HG03439 (cell line): Measurements from ENCODE around the gene PFKFB4.
A peak's percentile ranks its signal among the peaks of the same experiment; 100 is the strongest.

Experiments
- ATAC-seq: cut with Tn5 transposase; IDR thresholded peaks from one replicate; pipeline ENCODE4 v1.9.1; 2021; ENCODE audit warnings: mild to moderate bottlenecking, moderate library complexity; ENCODE audit not compliant: unreplicated experiment

PFKFB4 gene

DNA sequence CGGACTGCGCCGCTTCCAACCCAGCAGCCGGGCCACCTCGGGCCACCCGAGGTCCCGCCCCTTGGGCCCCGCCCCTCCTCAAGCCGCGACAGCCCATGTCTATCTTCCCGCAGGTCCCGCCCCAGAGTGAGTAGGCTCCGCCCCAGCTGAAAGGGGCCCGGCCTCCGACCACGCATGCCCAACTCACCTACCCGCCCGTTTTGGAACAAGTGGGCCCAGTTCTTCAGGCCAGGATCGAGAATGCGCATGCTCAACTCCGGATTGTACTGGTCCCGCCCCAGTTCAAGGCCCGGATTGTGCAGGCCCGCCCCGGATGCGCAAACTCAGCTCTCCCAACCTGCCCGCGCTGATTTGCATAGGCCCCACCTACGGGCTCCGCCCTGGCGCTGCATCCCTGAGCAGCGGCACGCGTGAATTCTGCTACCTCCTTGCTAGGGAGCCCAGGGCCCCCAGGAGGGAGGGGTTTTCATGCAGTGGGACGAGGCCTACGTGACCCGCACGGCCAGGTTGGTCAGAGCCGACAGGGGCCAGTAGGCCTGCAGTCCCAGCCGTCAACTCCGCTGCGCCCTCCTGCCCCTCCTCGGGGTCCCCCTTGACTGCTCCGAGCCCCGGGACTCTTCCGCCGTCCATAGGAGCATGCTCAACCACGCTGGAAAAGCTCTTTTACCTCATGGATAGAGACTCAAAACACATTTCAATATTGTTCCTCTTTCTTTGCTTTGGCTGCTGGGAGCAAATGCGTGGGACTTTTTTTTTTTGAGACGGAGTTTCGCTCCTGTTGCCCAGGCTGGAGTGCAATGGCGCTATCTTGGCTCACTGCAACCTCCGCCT lies at the start of gene PFKFB4:
TSS of gene PFKFB4 (minus strand) at position 8 of the 831 bp plus-strand sequence. CDS start 26 bp downstream, outside the sequence.
- ATAC-seq = peak; percentile 83

DNA sequence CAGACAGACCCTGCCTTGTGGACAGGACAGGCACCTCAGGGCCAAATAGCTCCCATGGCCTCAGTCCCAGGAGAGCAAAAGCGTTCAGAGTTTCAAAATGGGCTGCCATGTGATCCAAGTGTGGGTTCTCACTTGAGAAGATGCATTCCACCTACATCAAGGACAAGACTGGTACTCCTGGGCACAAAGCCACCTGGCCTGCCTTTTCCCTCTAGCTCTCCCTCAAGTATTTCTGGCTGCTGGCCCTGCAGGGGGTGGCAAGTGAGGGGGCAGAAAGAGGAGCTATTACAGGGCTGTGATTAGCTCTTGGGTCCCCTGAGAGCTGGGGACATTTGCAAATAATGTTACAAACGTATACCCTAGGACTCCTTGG lies 45.0 kb upstream of the PFKFB4 start:
- ATAC-seq = no peak

GRCh38 chr3:48600711-48601621 lies 44.4 kb upstream of the PFKFB4 start:
- ATAC-seq = no peak

DNA sequence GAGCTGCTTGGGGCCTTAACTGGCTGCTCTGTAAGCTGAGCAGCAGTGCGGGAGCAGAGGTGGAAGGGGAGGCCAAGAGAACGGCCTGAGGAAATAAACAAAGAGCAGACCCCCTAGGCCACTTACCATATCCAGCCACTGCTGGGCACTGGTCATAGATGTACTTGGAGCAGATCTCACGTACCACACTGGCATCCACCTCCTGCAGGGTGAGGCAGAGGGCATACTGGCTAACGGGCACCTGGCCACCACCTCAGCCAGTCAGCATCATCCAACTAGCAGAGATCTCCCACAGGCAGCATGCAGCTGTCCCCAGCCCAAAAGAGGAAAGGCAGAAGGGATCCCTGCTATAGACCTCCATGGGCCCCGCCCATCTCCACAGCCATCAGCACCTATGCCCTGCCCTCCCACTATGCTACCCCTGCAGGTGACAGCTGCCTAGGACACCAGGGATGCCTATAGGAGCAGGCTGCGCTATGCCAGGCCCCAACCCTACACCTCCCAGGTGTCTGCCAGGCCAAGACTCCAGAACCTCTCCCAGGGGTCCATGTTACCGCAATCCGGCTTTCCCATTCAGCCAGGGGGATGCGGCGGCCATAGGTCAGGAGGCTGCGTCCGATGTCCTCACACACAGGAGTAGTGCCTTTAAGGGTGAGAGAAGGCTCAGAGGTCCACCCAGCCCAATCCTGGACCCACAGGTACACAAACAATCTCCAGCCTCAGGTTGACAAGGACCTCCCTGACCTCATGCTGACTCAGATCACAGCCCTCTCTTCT lies 43.1 kb upstream of the PFKFB4 start:
- no peak for ATAC-seq

DNA sequence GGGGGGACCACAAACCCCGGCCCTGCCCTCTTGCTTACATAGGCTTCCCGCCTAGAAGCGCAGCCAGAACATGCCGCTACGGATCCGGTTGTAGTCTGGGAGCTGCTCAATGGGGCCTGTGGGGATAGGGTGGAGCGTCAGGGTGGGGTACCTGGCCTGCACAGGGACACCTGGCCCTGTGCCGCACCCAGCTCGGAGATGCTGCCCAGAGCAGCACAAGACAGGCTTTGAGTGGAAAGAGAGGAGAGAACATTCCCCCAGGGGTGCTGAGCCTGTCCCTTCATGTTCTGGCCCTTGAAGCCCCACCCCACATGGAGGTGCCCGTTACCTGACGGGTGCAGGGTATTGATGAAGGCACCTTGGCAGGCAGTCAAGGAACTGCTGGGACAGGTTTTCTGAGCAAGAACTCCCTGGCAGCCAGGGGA lies 42.5 kb upstream of the PFKFB4 start:
- ATAC-seq = no peak

DNA sequence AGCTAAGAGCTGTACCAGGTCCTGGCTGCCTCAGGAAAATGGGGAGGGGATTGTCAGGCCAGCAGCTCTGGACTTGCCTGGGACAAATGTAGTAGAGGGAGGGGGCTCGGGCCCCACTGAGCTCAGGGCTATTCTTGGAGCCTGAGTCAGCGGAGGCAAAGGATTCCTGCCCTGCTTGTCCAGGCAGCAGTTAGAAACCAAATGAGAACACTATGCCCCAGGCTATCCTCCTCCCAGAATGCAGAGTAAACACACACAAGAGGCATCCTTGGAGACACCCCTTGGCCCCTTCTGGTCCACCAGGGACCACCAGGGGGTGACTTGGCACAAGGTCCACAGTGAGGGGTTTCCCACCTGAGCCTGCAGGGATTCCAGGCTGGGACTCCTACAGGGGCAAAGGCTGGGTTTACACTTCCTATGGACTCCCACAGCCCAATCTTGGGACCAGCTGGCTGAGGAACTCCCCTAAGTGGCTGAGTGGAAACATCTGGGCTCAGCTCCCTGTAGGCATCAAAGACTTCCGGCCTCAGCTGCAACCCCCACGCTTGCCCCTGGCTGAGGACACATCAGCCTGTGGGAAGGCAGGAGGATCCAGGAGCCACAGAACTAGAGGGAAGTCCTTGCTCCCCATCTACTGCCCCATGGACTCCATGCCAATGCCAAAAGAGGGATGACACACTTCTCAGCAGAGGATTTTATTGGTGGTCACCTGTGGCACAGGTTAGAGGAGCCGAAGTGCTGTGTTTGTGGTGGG lies 41.9 kb upstream of the PFKFB4 start:
- no peak for ATAC-seq

GRCh38 chr3:48597408-48597800 lies 40.8 kb upstream of the PFKFB4 start:
- no peak for ATAC-seq

DNA sequence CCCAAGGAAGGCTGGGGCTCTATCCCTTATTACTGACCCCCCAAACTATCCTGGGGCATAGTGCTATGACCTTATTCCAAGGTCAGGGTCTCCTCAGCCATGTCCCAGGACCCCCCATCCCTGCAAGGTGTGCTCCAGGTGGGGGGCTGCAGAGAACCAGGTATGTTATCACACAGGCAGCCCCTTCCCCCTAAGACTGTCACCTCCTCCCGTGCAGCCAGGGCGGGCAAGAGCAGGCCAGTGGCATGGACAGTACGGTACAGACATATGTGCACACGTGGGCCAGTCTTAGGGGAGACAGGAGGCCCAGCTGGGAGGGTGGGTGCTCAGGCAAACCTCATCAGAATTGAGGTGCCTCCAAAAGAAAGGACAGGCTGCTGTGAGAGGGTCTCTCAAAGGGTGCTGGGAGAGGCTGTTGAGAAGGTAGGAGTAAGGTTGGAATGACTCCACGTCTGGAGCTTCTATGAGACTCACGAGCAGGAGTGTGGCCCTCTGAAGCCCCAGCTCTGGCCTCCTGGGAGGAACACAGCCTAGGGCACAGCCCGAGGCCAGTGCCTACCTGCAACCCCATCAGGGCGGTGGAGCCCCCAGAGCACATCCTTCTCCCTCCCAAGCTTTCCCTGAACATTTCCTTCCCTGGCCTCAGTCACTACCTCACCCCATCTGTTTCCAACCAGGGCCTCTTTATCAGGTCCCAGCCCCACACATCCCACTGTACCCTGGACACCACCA lies 40.2 kb upstream of the PFKFB4 start:
- ATAC-seq = no peak

- no peak for ATAC-seq
These were observed 39.6 kb upstream of the PFKFB4 start for GRCh38 chr3:48596157-48596556.

- ATAC-seq = no peak
These were observed 39.0 kb upstream of the PFKFB4 start for GRCh38 chr3:48595526-48596121.

DNA sequence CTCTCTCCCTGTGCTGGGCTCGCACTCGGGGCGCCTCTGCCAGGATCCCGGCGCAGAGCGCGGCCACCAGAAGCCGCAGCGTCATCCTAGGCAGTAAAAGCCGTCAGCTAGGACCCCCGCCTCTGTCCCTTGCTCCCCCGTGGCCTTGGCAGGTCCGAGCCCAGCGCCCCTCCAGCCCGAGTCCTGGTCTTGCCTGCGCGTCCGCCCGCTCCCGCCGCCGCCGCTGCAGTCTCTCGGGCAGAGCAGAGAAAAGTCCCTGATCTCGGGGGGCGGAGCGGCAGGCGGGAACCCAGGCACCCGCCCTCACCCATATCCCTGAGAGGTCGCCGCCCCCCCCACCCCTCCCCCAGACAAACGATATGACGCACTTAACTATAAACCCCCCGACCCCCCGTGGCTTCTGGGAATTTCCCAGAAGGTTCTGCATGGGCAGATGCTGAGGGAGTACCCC lies 38.5 kb upstream of the PFKFB4 start, which contains the start of gene COL7A1:
TSS of gene COL7A1 (minus strand) at position 255 of the 451 bp plus-strand sequence. CDS start at position 85, 170 bp downstream.
- ATAC-seq = no peak

GRCh38 chr3:48594417-48595049 lies 37.9 kb upstream of the PFKFB4 start:
- ATAC-seq = no peak

DNA sequence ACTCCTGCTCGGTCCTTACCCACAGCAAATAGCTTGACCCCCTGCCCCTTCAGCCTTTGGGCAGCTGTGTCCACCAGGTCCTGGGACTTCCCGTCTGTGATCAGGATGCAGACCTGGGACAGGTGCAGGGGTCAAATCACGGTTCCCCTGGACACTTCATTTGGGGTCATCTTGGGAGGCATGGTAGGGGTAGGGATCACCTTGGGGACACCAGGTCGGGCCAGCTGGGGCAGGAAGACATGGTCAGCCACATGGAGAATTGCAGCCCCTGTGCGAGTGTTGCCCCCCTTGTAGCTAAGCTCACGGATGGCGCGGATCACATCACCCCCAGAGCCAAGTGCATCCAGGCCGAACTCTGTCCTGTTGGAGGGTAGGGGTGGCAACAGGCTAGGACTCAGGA lies 36.7 kb upstream of the PFKFB4 start:
- ATAC-seq = no peak

GRCh38 chr3:48592519-48593087 lies 36.0 kb upstream of the PFKFB4 start:
- no peak for ATAC-seq

DNA sequence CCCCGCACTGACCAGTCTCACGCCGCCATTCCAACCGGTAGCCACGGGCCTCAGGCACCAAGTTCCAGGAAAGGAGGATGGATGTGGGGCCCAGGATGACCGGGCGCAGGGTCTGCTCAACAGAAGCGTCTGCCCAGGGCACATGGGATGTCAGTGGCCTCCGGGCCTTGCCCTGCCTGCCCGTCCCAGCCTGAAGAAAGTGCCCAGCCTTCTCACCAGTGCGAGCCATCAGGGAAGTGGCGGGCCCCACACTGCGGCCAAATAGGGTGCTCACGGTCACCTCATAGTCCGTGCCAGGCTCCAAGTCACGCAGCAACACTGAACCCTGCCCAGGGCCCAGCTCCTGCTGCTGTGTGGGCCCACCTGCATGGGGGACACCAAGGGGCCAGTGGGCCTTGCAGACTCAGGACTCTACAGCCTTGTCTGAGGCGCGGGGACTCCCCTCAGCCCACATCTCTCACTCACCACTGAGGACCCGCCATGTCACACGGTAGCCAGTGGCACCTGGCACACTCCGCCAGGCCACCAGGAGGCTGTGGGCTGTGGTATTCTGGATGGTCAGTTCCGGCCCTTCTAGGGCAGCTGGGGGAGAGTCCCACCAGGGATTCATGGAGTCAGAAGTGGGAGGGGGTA lies 35.4 kb upstream of the PFKFB4 start:
- no peak for ATAC-seq

DNA sequence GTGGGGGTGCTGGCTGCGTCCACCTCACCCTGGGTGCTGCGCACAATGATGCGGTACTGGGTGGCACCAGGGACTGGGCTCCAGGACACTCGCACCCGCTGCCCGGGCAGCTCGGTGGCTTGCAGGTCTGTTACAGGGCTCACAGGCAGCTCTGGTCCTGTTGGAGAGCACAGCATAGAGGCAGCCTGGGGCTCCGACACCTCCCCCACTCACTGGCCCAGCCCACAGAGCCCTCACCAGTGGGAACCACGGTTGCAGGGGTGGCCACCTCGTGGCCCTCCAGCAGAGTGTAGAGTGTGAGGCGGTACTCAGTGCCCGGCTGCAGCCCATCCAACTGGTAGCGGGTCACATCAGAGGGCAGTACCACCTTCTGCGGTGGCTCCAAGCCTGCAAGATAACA lies 34.8 kb upstream of the PFKFB4 start:
- ATAC-seq = no peak

DNA sequence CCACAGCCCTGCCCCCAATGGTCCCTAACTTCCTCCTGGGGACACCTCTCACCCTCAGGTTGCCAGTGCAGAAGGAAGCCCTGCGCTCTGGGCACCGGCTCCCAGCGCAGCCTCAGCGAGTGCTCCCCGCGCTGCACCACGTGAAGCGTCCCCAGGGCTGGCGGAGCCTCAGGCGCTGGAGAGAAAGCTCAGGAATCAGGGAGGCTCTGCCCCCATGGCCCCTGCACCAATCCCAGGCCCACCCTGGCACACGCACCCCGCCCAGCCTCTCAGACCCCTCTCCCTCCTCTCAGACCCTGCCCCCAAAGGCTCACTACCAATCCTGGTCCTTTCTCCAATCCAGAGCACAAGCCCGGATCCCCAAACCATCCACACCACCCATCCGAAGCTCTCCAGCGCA lies 31.6 kb upstream of the PFKFB4 start:
- ATAC-seq = no peak

DNA sequence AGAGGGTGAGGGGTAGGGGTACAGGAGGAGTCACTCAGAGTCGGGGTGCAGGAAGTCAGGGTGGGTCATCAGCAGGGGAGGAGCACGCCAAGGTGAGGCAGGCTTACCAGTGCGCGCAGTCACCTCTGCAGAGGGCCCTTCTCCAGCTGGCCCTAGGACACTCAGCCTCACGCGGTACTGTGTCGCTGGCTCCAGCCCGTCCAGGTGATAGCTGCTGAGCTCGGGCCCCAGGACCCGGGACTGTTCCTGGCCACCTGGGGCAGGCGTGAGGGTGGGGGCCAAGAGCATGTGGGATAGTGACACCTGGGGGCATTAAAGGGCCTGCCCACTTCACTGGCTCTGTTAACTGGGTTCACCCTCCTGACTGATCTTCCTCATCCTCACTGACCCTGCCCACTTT lies 31.1 kb upstream of the PFKFB4 start:
- ATAC-seq = no peak
